Epithelial cell of proximal tubule (primary cell): Measurements from ENCODE around the gene FGD4. TPM values are rescaled to one million over a fixed set of nuclear protein-coding genes. Genes with fewer than 3 reads are reported as not detected.

Experiments used
- DNase-seq: peaks from one replicate; pipeline ENCODE4 v3.0.0-alpha.2; 2011; ENCODE audit warnings: low read depth
- H3K4me3 ChIP-seq: 2 replicates; pipeline ENCODE4 v1.5.1; 2011; ENCODE audit warnings: low read depth, mild to moderate bottlenecking, low read length
- total RNA-seq: library from RNA; depleted of rRNA; stranded (reverse); fragments of >200 nt; gene quantifications from 2 replicates; pipeline ENCODE4 v1.2.3, GENCODE V29; 2015
- TF ChIP-seq, protein P1 (sequence below): conservative IDR thresholded peaks from 2 replicates; pipeline ENCODE4 v1.5.1; 2012; ENCODE audit warnings: low read depth, mild to moderate bottlenecking, low read length

FGD4 gene
- total RNA-seq, 1 donor from 2014 or later: 19.9 TPM

- DNase-seq: no peak
- no peak overlapping the region for H3K4me3 ChIP-seq
- TF ChIP-seq, protein P1, sequence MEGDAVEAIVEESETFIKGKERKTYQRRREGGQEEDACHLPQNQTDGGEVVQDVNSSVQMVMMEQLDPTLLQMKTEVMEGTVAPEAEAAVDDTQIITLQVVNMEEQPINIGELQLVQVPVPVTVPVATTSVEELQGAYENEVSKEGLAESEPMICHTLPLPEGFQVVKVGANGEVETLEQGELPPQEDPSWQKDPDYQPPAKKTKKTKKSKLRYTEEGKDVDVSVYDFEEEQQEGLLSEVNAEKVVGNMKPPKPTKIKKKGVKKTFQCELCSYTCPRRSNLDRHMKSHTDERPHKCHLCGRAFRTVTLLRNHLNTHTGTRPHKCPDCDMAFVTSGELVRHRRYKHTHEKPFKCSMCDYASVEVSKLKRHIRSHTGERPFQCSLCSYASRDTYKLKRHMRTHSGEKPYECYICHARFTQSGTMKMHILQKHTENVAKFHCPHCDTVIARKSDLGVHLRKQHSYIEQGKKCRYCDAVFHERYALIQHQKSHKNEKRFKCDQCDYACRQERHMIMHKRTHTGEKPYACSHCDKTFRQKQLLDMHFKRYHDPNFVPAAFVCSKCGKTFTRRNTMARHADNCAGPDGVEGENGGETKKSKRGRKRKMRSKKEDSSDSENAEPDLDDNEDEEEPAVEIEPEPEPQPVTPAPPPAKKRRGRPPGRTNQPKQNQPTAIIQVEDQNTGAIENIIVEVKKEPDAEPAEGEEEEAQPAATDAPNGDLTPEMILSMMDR: no peak
These were observed 98.5 kb downstream of the FGD4 start for GRCh38 chr12:32497864-32498263.

GRCh38 chr12:32499048-32499447 is 99.7 kb downstream of the FGD4 start:
- DNase-seq: no peak
- no peak overlapping the region for H3K4me3 ChIP-seq
- TF ChIP-seq, protein P1: no peak

DNA sequence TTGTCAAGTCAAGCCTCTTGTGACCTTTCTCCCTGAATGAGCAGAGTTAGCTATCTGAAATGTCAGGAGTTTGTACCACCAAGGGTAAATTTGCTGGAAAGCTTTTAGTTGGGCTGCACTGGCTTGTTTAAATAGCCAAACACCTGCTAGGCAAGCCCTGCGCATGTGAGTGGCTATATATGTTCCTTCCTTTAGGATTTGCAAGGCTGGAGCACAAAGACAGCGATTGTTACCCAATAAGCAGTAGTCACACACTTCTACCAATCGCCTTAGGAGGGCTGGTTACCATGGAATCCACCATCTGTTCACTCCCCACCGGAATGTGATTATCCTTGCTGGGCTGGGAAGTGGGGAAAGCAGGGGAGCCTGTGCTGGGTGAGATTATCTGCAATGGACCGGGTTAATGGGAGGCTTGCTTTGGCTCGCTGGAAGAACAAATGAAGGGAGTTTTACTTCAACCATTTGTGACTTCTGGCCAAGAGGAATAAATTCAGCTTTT is 102.5 kb downstream of the FGD4 start:
- H3K4me3 ChIP-seq: peak overlapping the region; percentile 11
- TF ChIP-seq, protein P1: no peak
- peak; percentile 52 for DNase-seq

DNA sequence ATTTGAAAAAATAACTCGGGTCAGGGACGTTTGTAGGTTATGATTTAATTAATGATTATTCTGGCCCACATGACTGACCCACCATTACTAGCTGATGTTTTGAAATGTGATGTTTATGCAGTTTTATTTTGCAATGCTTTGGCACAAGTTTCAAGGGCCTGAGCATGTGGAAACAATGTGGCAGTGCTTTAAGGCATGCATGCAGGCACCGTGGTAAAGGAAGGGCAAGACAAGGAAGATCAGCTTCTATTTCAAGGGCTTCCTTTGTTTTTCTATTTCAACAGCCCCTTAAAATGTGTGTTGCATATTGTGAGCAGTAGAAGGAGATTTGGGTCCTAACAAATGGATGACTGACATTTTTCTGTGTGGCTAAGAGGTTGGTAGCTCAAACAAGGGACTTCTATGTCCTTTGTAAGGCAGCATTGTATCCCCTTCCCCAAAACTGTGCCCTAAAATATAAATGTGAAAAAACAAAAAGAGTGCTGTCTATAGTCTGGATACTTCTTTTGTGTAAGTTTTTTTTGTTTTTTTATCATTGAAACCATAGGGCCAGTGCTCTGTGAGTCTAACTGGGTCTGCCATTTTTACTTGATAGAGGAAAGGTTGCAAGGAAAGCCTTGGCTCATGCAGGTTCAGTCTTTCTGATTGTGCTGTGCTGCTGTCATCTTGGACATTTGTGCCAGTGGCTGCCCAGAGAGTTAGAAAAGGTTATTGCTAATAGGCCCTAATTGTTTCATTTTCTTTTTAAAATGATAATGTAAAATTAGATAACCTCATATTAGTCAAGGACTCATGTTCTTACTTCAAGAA is 103.5 kb downstream of the FGD4 start:
- TF ChIP-seq, protein P1: no peak

GRCh38 chr12:32503730-32504129 is 104.4 kb downstream of the FGD4 start:
- TF ChIP-seq, protein P1: no peak
- no peak overlapping the region for H3K4me3 ChIP-seq
- DNase-seq: no peak

More for the DNA sequence above, 103.5 kb downstream of the FGD4 start:
- DNase-seq: peak; percentile 49
- H3K4me3 ChIP-seq: peak overlapping the region; percentile 2

GRCh38 chr12:32504591-32504990 is 105.2 kb downstream of the FGD4 start:
- no peak for DNase-seq
- TF ChIP-seq, protein P1: no peak

More at GRCh38 chr12:32504591-32504990, 105.2 kb downstream of the FGD4 start:
- H3K4me3 ChIP-seq: no peak overlapping the region
